ENCODE results near the gene SHLD1. TPM values are rescaled to one million over a fixed set of nuclear protein-coding genes. Genes with fewer than 3 reads are reported as not detected.

Gene SHLD1
- total RNA-seq, 1 donor from 2014 or later: 6.2 TPM

- no peak for DNase-seq
These were observed 143.4 kb downstream of the SHLD1 start for GRCh38 chr20:5893621-5894020.

- no peak for DNase-seq
These were observed 145.4 kb downstream of the SHLD1 start for GRCh38 chr20:5895626-5896025.

DNA sequence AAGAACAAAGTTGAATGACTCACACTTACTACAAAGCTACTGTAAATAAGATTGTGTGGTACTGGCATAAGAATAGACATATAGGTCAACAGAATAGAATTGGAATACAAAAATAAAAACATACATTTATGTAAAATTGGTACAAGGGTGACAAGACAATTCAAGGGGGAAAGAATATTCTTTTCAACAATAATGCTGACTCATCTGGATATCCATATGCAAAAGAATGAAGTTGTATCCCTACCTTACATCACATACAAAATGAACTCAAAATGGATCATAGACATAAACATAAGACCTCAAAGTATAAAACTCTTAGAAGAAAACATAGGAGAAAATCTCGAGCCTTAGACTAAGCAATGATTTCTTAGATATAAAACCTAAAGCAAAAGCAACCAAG, 149.2 kb downstream of the SHLD1 start:
- DNase-seq: no peak

DNA sequence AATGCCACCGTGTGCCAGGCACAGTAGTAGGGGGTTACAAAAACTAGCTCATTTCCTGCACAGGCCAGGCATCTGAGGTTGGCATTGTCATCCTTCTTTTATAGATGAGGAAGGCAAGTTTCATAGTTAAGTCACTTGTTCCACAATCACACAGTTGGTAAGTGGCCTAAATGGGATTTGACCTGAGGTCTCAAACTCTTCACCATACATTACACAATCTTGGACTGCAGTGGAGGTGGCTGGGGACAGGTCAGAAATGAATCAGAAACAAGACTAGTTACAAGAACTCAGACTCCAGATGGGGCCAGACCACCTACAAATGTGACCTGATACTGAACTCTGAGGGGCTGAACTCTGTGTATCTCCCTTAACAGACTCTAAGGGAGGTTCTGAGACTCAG, 150.7 kb downstream of the SHLD1 start:
- no peak for DNase-seq

GRCh38 chr20:5908981-5909380, 158.8 kb downstream of the SHLD1 start:
- no peak for DNase-seq

- no peak for DNase-seq
These were observed 160.0 kb downstream of the SHLD1 start for GRCh38 chr20:5910186-5910585.

GRCh38 chr20:5913166-5913565, 163.0 kb downstream of the SHLD1 start:
- DNase-seq: no peak

Small RNA genes within 50 kb of the gene (small RNA-seq; reads per million reads assigned to genes)
- 0.12 reads per million for gene RNU1-55P

Other genes starting within 250 kb of the SHLD1 start
- 47.1 TPM for gene GPCPD1, start 139.4 kb upstream of the SHLD1 start, total RNA-seq
- 28.5 TPM for gene CHGB, start 161.1 kb downstream of the SHLD1 start, total RNA-seq
- gene TRMT6, start 200.1 kb downstream of the SHLD1 start, total RNA-seq: 5.8 TPM
- 4.5 TPM for gene MCM8, start 200.3 kb downstream of the SHLD1 start, total RNA-seq